DLD1 (cell line): ENCODE measurements around the gene BDNF.

ENCODE experiments used
- in situ Hi-C: cut with HindIII; loops from 2 replicates; pipeline ENCODE4 v1.10.0; 2017; ENCODE audit warnings: low sequenced_read_pairs

BDNF gene

DNA sequence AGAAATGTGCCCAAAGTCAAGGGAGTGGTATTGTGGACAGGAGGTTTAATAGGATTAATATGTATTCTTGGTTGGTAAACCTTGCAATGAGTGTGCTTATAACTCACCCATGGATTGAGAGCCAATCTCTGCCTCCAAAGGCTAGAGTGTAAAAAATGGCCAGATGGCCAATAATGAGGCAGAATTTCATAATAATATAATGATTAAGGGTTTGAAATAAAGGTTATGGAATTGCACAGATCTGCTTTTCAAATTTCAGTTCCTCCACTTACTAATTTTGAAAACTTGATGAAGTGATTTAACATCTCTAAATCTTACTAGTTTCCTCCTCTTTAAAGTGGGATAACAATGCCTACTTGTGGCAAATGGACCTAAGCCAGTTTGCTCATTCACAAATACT, 94.8 kb downstream of the BDNF start:
- in situ Hi-C loops = no loop called here
